ENCODE data around the gene TAGLN. TPM values are rescaled to one million over a fixed set of nuclear protein-coding genes. Genes with fewer than 3 reads are reported as not detected.

TAGLN gene
- total and polyA plus RNA-seq, 2 of the 8 experiments (the other 6 are each of a cell fraction or from before 2014, with no cell fraction given): 140 to 300 TPM

DNA sequence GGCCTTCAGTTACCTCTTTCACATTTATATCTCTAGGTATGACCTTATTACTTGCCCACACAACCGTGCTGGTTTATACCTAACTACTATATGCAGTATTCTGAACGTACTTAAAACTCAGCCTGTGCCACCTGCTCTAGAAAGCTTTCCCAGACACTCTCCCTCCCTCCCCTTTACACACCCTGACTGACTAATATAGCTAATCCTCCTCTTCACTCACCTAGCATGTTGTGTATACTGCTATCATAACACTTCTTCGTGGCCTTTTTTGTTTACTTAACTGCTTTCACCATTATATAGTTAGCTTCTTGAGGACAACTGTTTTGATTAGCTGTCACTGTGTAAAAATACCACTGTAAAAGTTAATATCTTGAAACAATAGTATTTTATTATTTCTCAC, 56.8 kb downstream of the TAGLN start:
- POLR2A ChIA-PET (ENCODE audit: partially characterized antibody): interaction anchor here (1.9 kb wide), 1 partner anchor 16 kb away, joined by 6 read pairs; no protein-coding TSS in a partner anchor
- H3K79me1 ChIP-seq (ENCODE audit: low read depth, low read length): no peaks in the 10 kb centered on the region
- H3K9me3 ChIP-seq (ENCODE audit: insufficient read depth in 2 of 2, low read depth in 1 of 2, low read length in 1 of 2): no peaks in the 10 kb centered on the region
- no peak overlapping the region for H3K14ac ChIP-seq (ENCODE audit: insufficient read length)
- no peak overlapping the region for H4K8ac ChIP-seq (ENCODE audit: extremely low read depth, insufficient read depth, low read length)
- WGBS, 2 experiments (ENCODE audit: extremely low coverage in 1 of 2, insufficient coverage in 1 of 2, insufficient read length in 1 of 2, insufficient replicate concordance in 2 of 2, low coverage in 1 of 2, low lambda C conversion rate in 2 of 2, missing lambda C conversion rate in 1 of 2): 95% methylated on average over 3 of the region's 3 CpGs; no CpG with 5 or more reads in 1 of the 2 experiments
- no peaks in the 10 kb centered on the region; a peak in 1 of 4 replicates for H3K79me2 ChIP-seq (ENCODE audit: control insufficient read depth in 1 of 2, insufficient read depth in 2 of 2, low read length in 2 of 2)
- CTCF ChIA-PET (ENCODE audit: partially characterized antibody): no interaction called here
- H2BK15ac ChIP-seq (ENCODE audit: low read length): no peak overlapping the region
- no peak overlapping the region for H4K91ac ChIP-seq (replicated peaks; ENCODE audit: insufficient read length, low read length)
- H3K4me3 ChIP-seq (ENCODE audit: extremely low read depth in 1 of 4, insufficient read depth in 2 of 4, low read depth in 3 of 4, low read length in 4 of 4): no peak overlapping the region
- H3K4me2 ChIP-seq (ENCODE audit: insufficient read depth in 1 of 2, low read depth in 2 of 2, low read length in 2 of 2): no peak overlapping the region
- no peak overlapping the region for H2BK5ac ChIP-seq (ENCODE audit: low read depth, low read length)
- no peak overlapping the region for H3K23ac ChIP-seq (ENCODE audit: insufficient read length)
- no peaks in the 10 kb centered on the region for H4K20me1 ChIP-seq (replicated peaks in 1 of 2; ENCODE audit: control insufficient read depth in 1 of 2, insufficient read depth in 2 of 2, low read length in 2 of 2)
- H3K4ac ChIP-seq (replicated peaks; ENCODE audit: insufficient read length, low read depth, low read length): no peak overlapping the region
- H3K36me3 ChIP-seq (ENCODE audit: control insufficient read depth in 2 of 4, insufficient read depth in 4 of 4, low read length in 3 of 4): peaks cover 0 to 14% (median 2%) of the 10 kb centered on the region in 4 experiments; a peak in 4 of 8 replicates
- no peak overlapping the region for H3K18ac ChIP-seq (ENCODE audit: extremely low read depth, low read length)
- H3K27me3 ChIP-seq (replicated peaks in 1 of 4; ENCODE audit: control insufficient read depth in 3 of 4, extremely low read depth in 1 of 4, insufficient read depth in 3 of 4, low read length in 3 of 4): no peaks in the 10 kb centered on the region
- no peak for FAIRE-seq
- H3K23me2 ChIP-seq (ENCODE audit: low read depth, low read length): no peaks in the 10 kb centered on the region
- no peak overlapping the region for H2AFZ ChIP-seq (ENCODE audit: low read length)
- no peak overlapping the region for H3K27ac ChIP-seq (ENCODE audit: low read depth, low read length)
- H2BK120ac ChIP-seq (replicated peaks; ENCODE audit: low read depth, low read length): no peak overlapping the region
- no peak for DNase-seq (ENCODE audit: low read depth in 1 of 2, low spot score in 2 of 2)
- H3K9ac ChIP-seq (replicated peaks in 1 of 4; ENCODE audit: extremely low read depth in 1 of 4, low read depth in 3 of 4, low read length in 3 of 4): no peak overlapping the region
- H3K4me1 ChIP-seq (replicated peaks in 1 of 4; ENCODE audit: control insufficient read depth in 3 of 4, insufficient read depth in 4 of 4, low read length in 3 of 4): no peaks in the 10 kb centered on the region
- no peak overlapping the region for H2AK5ac ChIP-seq (ENCODE audit: low read depth, low read length)
- H2BK12ac ChIP-seq (ENCODE audit: low read depth, low read length): no peak overlapping the region
- H2BK20ac ChIP-seq (ENCODE audit: low read length): no peak overlapping the region
- H3K56ac ChIP-seq (replicated peaks; ENCODE audit: insufficient read length, low read depth, low read length): no peak overlapping the region
- H4K5ac ChIP-seq (ENCODE audit: insufficient read length, low read depth, low read length): no peak overlapping the region
- no peak for TF ChIP-seq CREB1 (IDR thresholded peaks at IDR 0.05)
- no peak for TF ChIP-seq SUZ12 (IDR thresholded peaks at IDR 0.05; ENCODE audit: low read length)
- no peak for TF ChIP-seq EP300 (IDR thresholded peaks at IDR 0.05; ENCODE audit: borderline replicate concordance in 1 of 2, low read depth in 2 of 2, low read length in 2 of 2)
- TF ChIP-seq MAFK (IDR thresholded peaks at IDR 0.05; ENCODE audit: low read depth, low read length): no peak
- TF ChIP-seq GABPA (IDR thresholded peaks at IDR 0.05; ENCODE audit: borderline replicate concordance, insufficient read depth, low read length): no peak
- no peak for TF ChIP-seq ZNF274 (IDR thresholded peaks at IDR 0.05; ENCODE audit: borderline replicate concordance, extremely low read depth, low read length)
- TF ChIP-seq SP4 (IDR thresholded peaks at IDR 0.05; ENCODE audit: low read length): no peak
- TF ChIP-seq SRF (IDR thresholded peaks at IDR 0.05; ENCODE audit: low read depth, low read length): no peak
- no peak for TF ChIP-seq SIRT6 (IDR thresholded peaks at IDR 0.05; ENCODE audit: low read length)
- no peak for TF ChIP-seq SIX5 (IDR thresholded peaks at IDR 0.05; ENCODE audit: low read depth, low read length)
- no peak for TF ChIP-seq TAF7 (optimal IDR thresholded peaks at IDR 0.05; ENCODE audit: borderline replicate concordance, low read depth, low read length)
- TF ChIP-seq HDAC6 (IDR thresholded peaks at IDR 0.05; ENCODE audit: low read depth, low read length): no peak
- no peak for TF ChIP-seq RXRA (IDR thresholded peaks at IDR 0.05; ENCODE audit: insufficient read depth, low read depth, low read length)
- TF ChIP-seq, protein P1, sequence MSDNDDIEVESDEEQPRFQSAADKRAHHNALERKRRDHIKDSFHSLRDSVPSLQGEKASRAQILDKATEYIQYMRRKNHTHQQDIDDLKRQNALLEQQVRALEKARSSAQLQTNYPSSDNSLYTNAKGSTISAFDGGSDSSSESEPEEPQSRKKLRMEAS (IDR thresholded peaks at IDR 0.05): no peak
